ENCODE measurements around the gene ADAM11. TPM values are rescaled to one million over a fixed set of nuclear protein-coding genes. Genes with fewer than 3 reads are reported as not detected.
"Not testable (repeated sequence)": the region's sequence is repeated elsewhere in the genome, so short reads cannot be mapped to it uniquely, and the experiment has no call there.

ADAM11 gene
- total RNA-seq, 1 experiment from 2014 or later, result 0.72 TPM

DNA sequence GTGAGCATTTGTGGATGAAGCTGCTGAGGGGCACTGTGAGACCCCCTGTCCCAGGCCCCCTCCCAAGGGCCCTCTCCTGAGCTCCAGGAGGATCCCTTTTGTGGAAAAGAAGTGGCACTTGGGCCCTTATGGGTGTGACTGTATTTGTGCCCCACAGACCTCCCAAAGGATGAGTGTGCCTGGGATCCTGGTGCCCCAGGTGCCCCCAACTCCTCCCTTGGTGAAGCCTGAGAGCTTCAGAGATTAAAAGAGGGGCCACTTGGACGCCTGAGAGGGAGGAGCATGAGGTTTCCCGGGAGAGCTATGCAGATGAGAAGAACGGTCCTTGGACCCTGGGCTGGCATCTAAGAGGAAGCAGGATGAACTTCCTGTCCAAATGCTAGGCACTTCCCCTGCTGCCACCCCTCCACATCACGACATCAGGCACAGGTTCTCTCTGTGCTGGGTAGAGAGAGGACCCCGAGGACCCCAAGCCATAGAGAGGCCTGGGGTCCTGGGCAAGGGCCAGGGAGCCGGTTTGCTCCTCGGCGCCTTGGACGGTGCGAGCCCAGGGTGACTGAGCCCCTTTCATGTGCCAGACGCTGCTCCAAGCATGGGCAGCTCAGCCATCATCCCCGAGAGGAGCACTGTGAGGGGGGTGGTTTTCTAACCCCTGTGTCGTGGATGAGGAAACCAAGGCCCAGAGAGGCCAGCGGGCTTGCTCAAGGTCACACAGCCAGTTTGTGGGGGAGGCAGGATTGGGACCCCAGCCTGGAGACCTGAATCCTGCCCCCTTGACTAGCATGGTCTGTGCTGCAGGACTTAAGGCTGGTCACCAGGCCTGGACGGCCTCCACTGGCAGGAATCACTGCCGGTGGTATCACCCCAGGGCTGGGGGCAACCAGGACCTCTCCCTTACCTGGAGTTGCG lies 5.6 kb upstream of the ADAM11 start:
- no peaks in the 10 kb centered on the region for H3K9me3 ChIP-seq
- no peak for DNase-seq
- peaks cover under 1% of the 10 kb centered on the region; the same call in 1 of the 2 replicates for H3K27me3 ChIP-seq
- H3K36me3 ChIP-seq, result peaks cover 7% of the 10 kb centered on the region
- H3K4me3 ChIP-seq, result no peak overlapping the region

DNA sequence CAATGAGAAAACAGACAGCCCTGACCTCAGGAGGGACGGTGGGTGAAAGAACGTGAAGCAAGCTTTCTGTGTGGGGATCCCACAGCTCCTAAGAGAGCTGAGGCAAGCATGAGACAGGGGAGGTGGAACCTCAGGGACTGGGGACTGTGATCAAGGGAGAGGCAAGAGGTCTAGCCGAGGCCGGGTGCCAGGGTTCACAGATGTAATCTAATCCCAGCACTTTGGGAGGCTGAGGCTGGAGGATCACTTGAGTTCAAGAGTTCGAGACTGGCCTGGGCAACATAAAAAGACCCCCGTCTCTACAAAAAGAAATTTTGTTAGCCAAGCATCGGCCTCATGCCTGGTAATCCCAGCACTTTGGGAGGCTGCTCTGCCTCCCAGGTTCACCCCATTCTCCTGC lies 4.5 kb upstream of the ADAM11 start:
- Histone ChIP-seq H3K4me3 (no peak overlapping the region), H3K27me3 (peaks cover 5% of the 10 kb centered on the region), H3K36me3 (peaks cover 7% of the 10 kb centered on the region), H3K9me3 (no peaks in the 10 kb centered on the region)
- no peak for DNase-seq

DNA sequence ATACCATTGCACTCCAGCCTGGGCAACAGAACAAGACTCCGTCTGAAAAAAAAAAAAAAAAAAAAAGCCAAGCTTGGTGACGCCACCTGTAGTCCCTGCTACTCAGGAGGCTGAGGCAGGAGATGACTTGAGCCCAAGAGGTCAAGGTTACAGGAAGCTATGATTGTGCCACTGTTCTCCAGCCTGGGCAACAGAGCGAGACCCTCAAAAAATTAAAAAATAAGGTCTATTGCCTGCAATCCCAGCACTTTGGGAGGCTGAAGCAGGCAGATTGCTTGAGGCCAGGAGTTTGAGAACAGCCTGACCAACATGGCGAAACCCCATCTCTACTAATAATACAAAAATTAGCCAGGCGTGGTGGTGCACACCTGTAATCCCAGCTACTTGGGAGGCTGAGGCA lies 3.6 kb upstream of the ADAM11 start:
- not testable (repeated sequence) for H3K9me3 ChIP-seq, H3K27me3 ChIP-seq, H3K4me3 ChIP-seq, DNase-seq, H3K36me3 ChIP-seq

DNA sequence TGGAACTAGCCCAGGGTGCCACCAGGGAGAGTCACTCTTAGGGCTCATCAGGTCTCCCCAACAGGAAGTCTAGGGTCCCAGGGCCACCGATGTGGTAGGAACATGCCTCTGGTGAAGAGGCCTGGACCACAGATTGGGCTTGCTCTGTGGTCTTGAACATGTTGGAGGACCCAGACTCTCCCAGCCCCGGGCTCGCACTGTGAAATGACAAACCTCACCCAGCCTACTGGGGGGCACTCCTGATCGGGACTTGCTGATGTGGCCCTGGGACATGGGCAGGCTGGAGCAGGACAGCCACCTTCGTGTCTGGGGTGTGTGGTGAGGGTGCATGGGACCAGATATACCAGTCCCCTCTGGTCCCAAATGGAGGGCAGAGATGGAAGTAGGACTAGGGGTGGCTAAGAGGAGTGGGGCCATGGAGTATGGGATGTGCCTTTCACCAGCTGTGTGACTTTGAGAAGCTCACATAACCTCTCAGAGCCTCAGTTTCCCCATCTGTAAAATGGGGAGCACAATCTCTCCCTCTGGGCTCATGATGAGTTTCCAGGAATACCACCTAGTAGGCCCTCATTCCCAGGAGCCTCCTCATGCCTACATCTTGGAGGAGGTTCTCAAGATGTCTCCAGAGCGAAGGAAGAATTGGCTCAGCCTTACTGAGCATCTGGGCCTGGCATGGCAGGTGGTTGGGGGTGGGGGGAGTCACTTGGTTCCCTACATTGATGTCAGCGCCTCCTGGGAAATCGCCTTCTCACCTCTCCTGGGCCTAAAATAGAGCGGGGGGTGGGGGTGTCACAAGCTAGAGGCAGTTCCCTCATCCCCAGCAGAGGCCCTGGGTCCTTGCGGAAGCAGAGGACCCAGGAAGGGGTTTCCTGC lies 1.5 kb upstream of the ADAM11 start:
- peaks cover 5% of the 10 kb centered on the region for H3K27me3 ChIP-seq
- H3K4me3 ChIP-seq, result no peak overlapping the region
- no peaks in the 10 kb centered on the region for H3K36me3 ChIP-seq
- DNase-seq, result no peak
- H3K9me3 ChIP-seq, result no peaks in the 10 kb centered on the region

DNA sequence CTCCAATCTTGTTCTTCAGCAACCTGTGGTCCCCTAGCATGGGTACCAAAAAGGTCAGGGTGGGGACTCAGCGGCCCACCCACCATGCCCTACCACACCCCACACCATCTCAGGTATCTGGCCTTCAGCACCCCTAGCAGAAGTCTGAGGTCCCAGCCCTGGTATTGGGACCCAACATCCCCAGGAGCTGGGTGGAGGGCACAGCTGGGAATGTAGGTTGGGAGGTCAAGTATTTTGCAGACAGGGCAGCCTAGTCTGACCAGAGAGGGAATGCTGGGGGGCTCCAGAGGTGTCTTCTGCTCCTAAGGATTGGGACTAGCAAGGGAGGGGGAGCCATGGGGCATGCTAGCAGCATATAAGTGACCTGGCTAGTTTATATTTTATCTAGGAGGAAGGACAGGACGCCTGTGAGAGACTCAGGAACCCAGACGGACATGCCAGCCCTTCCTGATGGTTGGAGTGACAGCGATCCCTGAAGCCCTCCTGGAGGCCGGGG lies 822 bp upstream of the ADAM11 start:
- H3K4me3 ChIP-seq, result no peak overlapping the region
- peaks cover 5% of the 10 kb centered on the region for H3K27me3 ChIP-seq
- DNase-seq, result no peak
- H3K9me3 ChIP-seq, result no peaks in the 10 kb centered on the region
- H3K36me3 ChIP-seq, result no peaks in the 10 kb centered on the region

DNA sequence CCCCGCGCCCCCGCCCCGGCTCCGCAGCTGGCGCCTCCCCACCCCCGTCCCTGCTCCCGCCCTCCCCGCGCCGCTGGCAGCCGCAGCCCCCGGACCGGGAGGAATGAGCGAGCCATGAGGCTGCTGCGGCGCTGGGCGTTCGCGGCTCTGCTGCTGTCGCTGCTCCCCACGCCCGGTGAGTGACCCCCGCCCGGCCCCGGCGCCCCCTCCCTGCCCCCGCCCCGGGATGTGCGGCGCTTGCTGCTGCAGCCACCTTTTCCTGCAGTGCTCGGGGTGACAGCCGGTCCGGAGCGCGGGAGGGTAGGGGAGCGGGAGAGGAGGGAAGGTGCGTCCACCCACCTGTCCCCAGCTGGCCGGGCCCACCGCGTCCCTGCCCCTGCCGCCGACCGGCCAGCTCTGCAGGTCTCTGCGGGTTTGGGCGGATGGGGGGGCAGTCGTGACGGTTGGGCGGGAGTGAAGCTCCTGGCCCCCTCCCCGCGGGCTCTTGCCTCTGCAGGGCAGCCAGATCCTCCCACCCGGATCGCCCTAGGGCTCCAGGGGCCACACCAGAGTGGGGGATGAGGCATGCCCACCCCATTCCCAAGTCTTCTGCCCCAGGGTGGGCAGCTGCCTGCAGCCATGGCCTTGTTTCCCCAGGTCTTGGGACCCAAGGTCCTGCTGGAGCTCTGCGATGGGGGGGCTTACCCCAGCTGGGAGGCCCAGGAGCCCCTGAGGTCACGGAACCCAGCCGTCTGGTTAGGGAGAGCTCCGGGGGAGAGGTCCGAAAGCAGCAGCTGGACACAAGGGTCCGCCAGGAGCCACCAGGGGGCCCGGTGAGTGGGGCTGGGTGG lies 513 bp downstream of the ADAM11 start:
- peak; percentile 28 for DNase-seq
- peaks cover 5% of the 10 kb centered on the region for H3K27me3 ChIP-seq
- peak overlapping the region; percentile 35 for H3K4me3 ChIP-seq

DNA sequence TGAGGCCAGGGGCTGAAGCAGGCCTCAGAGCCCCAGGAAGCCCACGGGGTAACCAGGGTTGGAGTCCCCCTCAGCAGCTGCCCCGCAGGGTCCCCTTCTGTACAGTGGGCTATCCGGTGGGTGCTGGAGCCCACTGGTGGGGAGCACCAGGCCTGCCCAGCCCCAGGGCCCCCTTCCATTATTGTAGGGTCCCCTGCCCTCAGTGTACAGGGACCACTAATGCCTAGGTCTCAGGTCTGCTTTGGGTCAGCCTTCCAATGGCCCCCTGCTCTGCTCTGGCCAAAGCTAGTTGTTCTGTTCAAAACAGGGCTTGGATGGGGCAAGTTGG lies 1.1 kb downstream of the ADAM11 start:
- DNase-seq, result no peak

More for the DNA sequence above, 513 bp downstream of the ADAM11 start:
- H3K36me3 ChIP-seq, result no peaks in the 10 kb centered on the region
- no peaks in the 10 kb centered on the region for H3K9me3 ChIP-seq

DNA sequence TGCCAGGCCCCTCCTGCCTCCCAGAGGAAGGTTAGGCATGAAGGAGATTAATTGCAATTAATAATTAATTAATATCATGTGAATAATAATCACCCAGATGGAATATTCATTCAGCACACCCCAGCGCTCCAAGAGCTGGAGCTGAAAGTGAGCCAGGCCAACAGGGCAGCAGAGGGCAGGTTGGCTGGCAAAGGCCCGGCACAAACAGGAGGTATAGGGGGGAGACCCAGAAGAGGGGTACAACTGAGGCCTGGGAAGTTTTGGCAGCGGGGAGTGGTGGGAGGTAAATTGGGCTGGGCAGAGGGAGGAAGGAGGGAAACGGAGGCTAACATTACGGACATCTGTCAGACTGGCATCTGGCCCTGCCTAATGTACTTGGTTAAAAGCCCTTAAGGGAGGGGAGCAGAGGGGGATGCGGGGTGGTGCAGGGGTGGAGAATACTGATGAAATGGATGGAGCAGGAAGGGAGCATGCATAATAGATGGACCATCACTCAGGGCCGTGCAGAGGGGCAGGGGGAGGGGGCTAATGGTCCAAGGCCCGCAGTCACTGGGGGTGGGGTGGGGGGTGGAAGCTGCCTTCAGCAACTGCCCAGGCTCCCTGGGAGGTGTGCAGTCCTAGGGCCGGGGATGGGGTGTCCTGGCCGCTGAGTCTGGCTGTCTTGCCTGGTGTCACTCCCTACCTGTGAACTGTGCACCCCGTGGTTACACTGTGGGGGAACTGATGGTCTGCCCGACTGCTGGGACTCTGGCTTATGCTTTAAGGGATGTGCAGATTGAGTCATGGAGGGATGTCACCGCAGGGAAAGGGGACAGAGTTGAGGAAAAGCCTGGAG lies 1.9 kb downstream of the ADAM11 start:
- Histone ChIP-seq H3K36me3 (no peaks in the 10 kb centered on the region), H3K27me3 (peaks cover 5% of the 10 kb centered on the region), H3K4me3 (no peak overlapping the region), H3K9me3 (no peaks in the 10 kb centered on the region)
- no peak for DNase-seq

More for the DNA sequence above, 1.1 kb downstream of the ADAM11 start:
- no peak overlapping the region for H3K4me3 ChIP-seq
- H3K9me3 ChIP-seq, result no peaks in the 10 kb centered on the region
- no peaks in the 10 kb centered on the region for H3K36me3 ChIP-seq
- peaks cover 5% of the 10 kb centered on the region for H3K27me3 ChIP-seq

DNA sequence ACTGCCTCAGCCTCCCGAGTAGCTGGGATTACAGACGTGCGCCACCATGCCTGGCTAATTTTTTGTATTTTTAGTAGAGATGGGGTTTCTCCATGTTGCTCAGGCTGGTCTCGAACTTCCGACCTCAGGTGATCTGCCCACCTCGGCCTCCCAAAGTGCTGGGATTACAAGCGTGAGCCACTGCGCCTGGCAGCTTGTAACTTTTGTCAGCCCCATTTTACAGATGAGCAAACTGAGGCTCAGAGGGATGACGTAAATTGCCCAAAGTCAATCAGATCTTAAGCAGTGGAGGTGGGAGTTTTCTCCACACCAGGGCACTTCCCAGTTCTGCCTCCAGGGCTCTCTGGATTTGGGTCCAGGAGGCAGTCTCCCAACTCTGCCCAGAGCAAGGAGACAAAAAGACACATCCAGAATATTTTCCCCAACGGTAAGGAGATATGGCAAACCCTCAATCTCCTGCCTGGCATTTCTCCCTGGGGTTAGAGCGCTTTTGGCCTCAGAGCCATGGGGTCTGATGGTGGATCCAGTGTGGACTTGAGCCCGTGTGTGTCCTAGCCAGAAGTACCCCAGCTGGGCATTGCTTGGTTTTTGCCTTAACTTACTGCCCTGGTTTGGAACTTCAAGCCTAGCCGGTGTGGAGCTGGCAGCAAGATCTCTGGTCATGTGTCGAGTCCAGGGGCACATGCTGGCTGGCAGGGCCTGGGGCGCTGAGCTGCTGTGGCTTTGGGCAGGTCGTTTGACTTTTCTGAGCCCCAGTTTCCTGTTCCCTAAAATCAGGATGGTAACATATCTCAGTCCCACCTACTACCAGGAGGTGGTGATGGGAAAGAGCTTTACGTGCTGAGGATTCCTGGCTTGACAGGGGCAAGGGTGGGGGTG lies 3.4 kb downstream of the ADAM11 start:
- DNase-seq, result no peak
- Histone ChIP-seq H3K27me3 (peaks cover 5% of the 10 kb centered on the region), H3K36me3 (no peaks in the 10 kb centered on the region), H3K9me3 (no peaks in the 10 kb centered on the region), H3K4me3 (no peak overlapping the region)

DNA sequence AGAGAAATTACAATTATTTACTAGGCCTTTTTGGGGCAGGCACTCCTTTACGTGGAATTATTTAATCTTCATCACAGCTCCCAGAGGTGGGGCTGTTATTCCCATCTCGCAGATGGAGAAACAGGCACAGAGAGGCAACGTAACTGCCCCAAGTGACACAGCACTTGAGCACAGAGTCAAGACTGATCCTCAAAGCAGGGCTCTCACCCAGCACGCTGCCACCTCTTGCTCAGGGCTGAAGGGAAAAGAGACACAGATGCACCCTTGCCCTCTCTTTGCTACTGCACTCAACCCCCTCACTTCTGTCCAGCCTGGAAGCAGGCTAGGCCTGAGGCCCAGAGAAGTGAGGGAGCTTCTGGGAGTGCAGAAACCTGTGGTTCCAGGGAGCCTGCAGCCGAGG lies 4.4 kb downstream of the ADAM11 start:
- no peak overlapping the region for H3K4me3 ChIP-seq
- DNase-seq, result no peak

DNA sequence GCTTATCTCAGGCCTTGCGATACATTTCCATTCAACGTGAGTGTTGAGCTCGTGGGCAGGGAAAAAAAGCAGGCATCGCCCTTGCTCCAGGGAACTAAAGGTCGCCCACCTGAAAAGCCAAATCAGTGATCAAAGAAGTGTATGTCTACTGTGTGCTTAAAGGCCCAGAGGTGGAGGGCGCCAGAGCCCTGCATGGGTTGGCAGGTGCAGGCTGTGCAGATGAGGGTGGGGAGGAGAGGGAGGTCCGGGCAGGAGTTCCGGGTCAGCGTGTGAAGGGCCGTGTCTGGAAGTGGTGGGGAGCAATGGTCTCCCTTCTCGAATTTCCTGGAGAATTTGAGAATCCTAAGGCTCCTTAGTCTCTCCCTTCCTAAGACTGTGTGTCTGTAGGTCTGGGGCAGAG lies 7.2 kb downstream of the ADAM11 start:
- DNase-seq, result no peak
- Histone ChIP-seq H3K27me3 (no peaks in the 10 kb centered on the region), H3K36me3 (no peaks in the 10 kb centered on the region), H3K4me3 (no peak overlapping the region), H3K9me3 (no peaks in the 10 kb centered on the region)

More for the DNA sequence above, 4.4 kb downstream of the ADAM11 start:
- Histone ChIP-seq H3K27me3 (peaks cover 5% of the 10 kb centered on the region), H3K9me3 (no peaks in the 10 kb centered on the region), H3K36me3 (no peaks in the 10 kb centered on the region)

DNA sequence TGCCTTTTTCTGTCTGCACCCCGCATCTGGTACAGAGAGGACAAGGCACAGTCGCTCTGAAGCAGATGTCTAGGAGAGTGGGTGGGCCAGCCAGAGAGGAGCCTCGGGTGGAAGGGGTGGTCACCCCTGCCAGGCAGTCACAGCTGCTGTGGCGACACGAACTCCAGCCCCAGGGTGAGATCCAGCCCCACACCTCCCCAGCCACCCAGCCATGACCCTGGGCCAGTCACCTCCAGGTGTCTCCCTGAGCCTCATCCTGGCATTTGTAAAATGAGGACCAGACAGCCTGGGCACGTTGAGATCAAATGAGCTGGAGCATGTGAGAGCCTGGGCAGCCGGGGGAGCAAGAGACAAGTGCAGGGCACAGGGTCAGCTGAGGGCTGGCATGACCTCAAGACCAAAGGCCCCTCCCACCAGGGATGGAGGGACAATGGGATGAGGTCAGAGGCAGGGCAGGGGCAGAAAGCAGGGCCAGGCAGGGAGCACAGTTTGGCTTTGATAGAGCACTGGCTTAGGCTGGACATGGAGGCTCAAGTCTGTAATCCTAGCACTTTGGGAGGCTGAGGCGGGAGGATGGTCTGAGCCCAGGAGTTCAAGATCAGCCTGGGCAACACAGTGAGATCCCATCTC lies 7.7 kb downstream of the ADAM11 start:
- Histone ChIP-seq H3K4me3 (no peak overlapping the region), H3K36me3 (no peaks in the 10 kb centered on the region), H3K9me3 (no peaks in the 10 kb centered on the region), H3K27me3 (no peaks in the 10 kb centered on the region)
- DNase-seq, result peak; percentile 46

DNA sequence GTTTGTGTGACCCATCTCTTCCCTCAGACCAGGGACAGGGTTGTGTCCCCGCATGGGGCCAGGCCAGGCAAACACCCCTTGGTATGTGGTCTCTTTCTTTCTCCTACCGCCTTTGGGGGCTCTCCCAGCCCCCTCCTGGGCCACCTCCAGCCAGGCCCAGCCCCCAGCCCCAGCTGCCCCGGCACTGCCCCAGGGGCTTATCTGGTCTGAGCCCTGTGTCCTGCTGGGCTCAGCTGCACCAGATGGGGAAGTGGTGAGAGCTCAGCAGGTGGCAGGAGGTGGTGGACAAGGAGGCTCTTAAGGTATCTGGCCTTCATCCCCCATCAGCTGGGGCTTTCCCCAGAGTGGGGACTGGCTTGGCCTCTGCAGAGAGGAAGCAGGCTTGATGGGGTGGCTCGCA lies 8.7 kb downstream of the ADAM11 start:
- Histone ChIP-seq H3K36me3 (no peaks in the 10 kb centered on the region), H3K4me3 (no peak overlapping the region), H3K27me3 (no peaks in the 10 kb centered on the region), H3K9me3 (no peaks in the 10 kb centered on the region)
- no peak for DNase-seq

DNA sequence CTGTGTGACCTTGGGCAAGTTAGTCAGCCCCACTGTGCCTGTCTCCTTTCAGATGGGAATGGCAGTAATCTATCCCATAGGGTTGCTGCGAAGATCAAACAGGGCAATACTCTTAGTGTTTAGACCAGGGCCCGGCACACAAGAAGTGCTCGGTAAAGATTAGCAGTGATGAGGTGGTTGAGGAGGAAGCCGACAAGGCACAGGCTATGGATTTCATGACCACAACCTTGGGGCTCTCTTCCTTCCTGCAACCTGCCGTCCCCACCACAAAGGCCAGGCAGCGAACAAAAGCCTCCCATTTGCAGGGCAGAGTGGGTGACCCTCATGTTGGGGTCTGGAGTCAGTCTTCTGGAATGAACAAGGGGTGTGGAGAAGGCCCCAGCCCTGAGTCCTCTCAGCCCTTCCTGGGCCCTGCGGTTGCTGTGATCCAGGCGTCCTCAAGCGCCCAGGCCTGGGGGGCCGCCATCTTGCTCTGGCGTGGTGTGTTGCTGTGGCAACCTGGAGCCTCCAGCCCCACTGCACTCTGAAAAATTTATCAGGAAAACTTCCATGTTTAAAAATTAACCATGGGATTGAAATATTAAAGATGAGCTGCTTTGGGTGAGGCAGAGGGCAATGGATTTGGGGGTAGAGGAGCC lies 9.8 kb downstream of the ADAM11 start:
- H3K36me3 ChIP-seq, result no peaks in the 10 kb centered on the region
- peaks cover 7% of the 10 kb centered on the region for H3K27me3 ChIP-seq
- no peaks in the 10 kb centered on the region for H3K9me3 ChIP-seq
- DNase-seq, result no peak
- H3K4me3 ChIP-seq, result no peak overlapping the region
